ENCODE measurements around the gene ILDR1. TPM values are rescaled to one million over a fixed set of nuclear protein-coding genes. Genes with fewer than 3 reads are reported as not detected.

Gene ILDR1
- total RNA-seq, 1 donor from 2014 or later, result 19.9 TPM

DNA sequence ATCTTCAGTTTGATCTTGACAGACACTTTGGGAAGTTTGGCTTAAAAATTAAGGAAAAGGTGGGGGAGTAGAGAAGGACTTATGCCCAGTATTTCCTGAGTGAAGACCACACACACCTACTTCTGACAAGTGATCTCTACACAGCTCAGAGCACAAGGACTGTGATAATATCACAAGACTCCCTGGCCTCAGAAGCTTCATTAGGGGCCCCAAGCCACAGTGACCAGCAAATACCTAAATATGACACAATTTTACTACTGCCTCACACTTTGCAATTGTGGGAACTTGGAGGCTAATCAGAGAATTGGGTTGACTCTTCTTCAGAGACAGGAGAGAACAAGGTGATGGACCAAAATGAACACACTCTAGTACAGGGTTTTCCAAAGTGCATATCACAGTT, 2.6 kb downstream of the ILDR1 start:
- DNase-seq (ENCODE audit: low spot score), result no peak

DNA sequence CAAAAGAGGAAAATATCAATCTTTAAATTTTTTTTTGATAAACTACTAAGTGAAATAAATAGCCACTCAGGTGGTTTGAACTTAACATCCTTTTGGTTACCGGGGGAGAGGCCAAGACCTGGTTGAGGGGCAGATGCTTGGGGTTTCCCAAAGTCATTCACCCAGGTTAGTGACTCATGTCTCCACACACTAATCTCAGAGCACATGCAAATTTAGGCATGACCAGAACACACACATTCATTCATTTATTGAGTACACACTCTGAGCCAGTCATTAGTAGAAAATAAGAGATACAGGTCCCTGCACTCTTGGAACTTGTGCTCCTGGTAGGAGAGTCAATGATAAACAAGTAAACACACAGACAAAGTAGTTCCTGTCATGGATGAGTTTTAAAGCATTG, 7.3 kb downstream of the ILDR1 start:
- DNase-seq (ENCODE audit: low spot score), result no peak

DNA sequence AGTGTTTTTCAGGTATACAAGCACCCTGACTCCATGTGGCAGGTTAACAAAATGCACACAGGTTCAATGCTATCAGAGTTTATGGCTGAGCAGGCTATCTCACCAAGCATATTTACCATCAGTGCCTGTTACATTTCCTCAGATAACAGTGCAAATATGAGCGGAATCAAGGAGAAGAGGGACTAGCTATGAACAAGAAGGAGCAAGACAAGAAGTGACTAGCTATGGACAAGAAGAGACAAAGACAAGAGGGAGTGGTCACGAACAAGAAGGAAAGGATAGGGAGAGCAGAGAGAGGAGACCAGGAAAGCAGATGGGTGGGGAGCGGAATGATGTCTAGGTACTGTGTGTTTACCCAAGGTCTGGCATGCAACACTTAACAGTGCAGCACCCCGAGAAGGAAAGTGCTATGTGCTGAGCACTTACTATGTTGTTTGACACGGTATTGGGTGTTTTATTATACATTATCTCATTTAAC, 8.6 kb downstream of the ILDR1 start:
- no peak for DNase-seq (ENCODE audit: low spot score)

- no peak for DNase-seq (ENCODE audit: low spot score)
Measured at GRCh38 chr3:122012821-122013220, 9.2 kb downstream of the ILDR1 start.

DNA sequence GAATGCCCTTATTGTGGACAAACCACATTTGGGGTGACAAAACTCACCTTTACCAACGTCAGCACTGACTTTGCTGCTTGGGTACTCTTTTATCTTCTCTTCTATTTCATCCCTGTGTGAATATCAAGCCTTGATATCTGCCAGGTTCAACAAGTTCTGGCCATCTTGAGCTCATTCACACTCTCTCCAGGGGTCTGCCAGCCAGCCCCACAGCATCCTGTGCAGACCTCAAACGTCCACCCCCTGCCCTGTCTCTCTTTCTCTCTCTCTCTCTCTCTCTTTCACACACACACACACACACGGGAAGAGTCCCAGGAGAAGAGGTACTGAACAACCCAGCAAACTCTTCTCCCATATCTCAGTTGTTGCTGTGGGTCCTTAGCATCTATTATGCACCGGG, 10.7 kb downstream of the ILDR1 start:
- no peak for DNase-seq (ENCODE audit: low spot score)

- DNase-seq (ENCODE audit: low spot score), result no peak
Measured at GRCh38 chr3:122010506-122010905, 11.5 kb downstream of the ILDR1 start.

DNA sequence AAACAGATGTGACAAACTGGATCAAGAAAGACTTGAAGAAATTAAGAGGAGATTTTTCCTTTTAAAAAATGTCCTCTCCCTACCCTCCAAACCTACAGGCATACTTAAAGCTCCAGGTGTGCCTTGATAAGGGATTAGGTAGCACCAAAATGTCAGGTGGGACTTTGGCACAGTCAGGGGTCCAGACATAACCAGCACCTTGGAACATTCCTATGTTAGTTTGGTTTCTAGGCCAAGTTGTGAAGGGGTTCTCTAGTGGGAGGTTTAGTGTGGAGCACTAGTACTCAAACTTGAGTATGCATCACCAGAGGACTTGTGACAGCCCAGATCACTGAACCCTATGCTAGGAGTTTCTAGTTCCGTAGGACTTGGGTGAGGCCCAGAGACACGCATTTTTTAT, 13.9 kb downstream of the ILDR1 start:
- no peak for DNase-seq (ENCODE audit: low spot score)

GRCh38 chr3:122006267-122006666, 15.8 kb downstream of the ILDR1 start:
- no peak for DNase-seq (ENCODE audit: low spot score)

DNA sequence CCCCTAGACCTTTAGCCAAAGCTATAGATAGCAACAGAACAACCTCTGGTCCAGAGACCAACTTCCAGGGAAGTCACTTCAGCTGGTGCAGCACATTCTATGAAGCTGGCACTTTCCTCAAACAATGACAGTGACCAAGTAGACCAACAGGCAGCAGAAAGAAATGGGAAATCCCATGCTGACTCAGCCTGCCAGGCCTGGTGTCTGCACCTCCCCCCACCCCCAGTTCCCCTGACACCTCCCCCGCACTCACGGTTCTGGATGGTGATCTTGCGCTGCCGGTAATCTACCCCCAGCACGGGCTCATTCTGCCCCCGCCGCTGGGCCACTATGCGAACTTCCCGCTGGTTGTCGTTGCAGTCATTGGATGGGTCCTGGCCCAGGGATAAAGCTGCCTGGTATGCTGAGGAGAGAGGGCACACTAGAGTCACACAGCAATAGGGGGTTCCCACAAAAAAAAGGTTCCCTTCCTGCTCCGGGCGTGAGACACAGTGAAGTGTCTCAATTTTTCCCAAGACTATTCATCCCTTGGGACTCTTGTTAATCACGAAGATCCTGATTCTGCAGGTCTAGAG, 17.0 kb downstream of the ILDR1 start:
- DNase-seq (ENCODE audit: low spot score), result no peak

- no peak for DNase-seq (ENCODE audit: low spot score)
Measured at GRCh38 chr3:122004107-122004506, 17.9 kb downstream of the ILDR1 start.

DNA sequence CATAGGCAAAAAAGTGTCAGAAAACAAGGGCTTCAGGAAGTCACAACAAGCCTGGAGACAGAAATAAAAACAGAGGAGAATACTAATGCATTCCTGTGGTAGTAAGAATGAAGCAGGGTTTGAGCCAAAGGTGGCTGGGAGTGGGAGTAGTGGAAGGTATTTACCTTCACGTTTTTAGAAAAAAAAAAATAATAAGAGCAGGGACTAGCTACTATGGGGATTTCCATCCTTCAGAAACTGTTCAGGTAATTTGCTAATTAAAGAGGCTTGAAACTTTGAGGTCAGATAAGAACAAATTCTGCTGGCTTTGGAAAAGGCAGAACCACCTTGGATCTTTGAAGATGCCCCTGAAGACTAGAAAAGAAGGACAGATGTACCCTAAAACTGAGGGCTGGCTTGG, 18.4 kb downstream of the ILDR1 start:
- no peak for DNase-seq (ENCODE audit: low spot score)

GRCh38 chr3:122003112-122003511, 18.9 kb downstream of the ILDR1 start:
- no peak for DNase-seq (ENCODE audit: low spot score)

DNA sequence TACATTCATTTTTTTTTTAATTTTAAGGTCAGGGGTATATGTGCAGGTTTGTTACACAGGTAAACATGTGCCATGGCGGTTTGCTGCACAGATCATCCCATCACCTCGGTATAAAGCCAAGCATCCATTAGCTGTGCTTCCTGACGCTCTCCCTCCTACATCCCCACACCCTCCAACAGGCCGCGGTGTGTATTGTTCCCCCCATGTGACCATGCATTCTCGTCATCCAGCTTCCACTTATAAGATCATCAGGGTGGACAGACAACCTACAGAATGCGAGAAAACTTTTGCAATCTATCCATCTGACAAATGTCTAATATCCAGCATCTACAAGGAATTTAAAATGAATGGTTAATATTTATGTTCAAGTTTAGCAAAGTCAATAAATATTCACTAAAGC, 19.4 kb downstream of the ILDR1 start:
- no peak for DNase-seq (ENCODE audit: low spot score)

DNA sequence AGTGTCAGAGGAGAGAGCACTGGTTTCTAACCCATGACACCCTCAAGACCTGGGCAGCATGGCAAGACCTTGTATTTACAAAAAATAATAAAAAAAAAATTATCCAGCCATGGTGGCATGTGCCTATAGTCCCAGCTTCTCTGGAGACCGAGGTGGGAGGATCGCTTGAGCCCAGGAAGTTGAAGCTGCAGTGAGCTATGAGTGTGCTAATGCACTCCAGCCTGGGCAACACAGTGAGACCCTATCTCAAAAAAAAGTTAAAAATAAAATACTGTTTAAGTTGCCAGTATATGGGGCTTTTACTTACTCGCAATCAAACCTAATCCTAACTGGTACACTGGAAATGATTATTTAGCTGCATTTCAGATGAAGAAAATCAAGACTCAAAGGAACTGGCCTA, 20.2 kb downstream of the ILDR1 start:
- no peak for DNase-seq (ENCODE audit: low spot score)

GRCh38 chr3:122000936-122001605, 21.0 kb downstream of the ILDR1 start:
- no peak for DNase-seq (ENCODE audit: low spot score)

DNA sequence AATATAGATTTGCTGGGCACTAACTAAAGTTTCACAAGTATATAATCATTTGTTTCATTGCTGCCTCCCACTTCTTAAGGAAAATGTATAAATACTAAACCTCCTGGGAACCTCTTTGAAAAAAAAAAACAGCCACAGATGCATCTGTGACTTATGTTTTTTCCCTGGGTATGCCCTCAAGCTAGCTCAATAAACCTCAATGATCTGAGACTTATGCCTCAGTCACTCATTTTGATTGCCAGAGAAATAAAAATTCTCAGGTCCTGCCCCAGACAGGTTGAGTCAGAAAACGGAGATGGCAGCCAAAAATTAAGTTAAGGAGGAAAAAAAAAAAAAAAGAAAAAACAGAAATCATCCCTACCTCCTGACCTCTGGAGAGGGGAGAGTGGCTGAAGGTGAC, 22.1 kb downstream of the ILDR1 start:
- no peak for DNase-seq (ENCODE audit: low spot score)

GRCh38 chr3:121998611-121999473, 23.2 kb downstream of the ILDR1 start:
- no peak for DNase-seq (ENCODE audit: low spot score)

- DNase-seq (ENCODE audit: low spot score), result no peak
Measured at GRCh38 chr3:121998030-121998580, 23.9 kb downstream of the ILDR1 start.

DNA sequence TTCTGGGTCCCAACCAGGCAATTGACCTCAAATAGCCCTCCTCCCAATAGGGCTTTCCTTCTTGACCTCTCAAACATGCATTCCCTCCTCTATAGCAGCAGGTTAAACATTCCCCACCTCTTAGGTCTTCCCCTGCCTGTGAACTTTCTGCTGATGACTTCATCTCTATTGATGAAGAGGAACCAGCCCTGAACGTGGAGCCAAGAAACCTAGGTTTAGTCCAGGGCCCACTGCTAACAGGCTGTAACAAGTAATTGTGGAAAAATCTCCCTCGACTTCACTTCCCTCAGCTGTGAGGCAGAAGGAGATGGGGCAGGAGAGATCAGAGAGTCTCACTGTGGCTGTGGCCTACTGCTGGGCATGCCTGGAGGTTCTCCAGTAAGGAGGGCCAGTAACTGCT, 24.7 kb downstream of the ILDR1 start:
- DNase-seq (ENCODE audit: low spot score), result no peak

DNA sequence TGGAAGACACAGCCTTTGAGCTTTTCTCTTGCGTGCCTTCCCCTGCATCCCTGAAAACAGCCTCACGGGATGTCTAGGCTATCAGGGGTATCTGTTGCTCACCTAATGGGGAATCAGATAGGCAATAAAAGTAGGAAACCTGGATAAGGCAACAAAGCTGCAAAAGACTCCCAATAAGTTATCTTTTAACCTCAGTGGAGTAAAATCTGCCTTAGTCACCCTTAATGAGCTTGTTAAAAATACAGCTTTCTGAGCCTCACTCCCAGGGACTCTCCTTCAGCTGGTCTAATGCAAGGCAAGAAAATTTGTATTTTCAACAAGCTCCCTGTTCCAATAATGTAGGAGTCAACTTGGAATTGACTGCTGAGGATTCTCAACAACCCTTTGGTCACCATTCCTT, 25.6 kb downstream of the ILDR1 start:
- no peak for DNase-seq (ENCODE audit: low spot score)

- peak; percentile 67 for DNase-seq (ENCODE audit: low spot score)
Measured at GRCh38 chr3:121995161-121996137, 26.6 kb downstream of the ILDR1 start.
